NOMO-1 treated with DMSO at 0.1 percent for 48 hours (cell line): ENCODE data around the gene AGPAT2.

Experiments used
- DNase-seq: peaks from one replicate; lab custom pipeline; 2025; ENCODE audit not compliant: unreplicated experiment; lab: John Stamatoyannopoulos, UW

AGPAT2 gene

DNA sequence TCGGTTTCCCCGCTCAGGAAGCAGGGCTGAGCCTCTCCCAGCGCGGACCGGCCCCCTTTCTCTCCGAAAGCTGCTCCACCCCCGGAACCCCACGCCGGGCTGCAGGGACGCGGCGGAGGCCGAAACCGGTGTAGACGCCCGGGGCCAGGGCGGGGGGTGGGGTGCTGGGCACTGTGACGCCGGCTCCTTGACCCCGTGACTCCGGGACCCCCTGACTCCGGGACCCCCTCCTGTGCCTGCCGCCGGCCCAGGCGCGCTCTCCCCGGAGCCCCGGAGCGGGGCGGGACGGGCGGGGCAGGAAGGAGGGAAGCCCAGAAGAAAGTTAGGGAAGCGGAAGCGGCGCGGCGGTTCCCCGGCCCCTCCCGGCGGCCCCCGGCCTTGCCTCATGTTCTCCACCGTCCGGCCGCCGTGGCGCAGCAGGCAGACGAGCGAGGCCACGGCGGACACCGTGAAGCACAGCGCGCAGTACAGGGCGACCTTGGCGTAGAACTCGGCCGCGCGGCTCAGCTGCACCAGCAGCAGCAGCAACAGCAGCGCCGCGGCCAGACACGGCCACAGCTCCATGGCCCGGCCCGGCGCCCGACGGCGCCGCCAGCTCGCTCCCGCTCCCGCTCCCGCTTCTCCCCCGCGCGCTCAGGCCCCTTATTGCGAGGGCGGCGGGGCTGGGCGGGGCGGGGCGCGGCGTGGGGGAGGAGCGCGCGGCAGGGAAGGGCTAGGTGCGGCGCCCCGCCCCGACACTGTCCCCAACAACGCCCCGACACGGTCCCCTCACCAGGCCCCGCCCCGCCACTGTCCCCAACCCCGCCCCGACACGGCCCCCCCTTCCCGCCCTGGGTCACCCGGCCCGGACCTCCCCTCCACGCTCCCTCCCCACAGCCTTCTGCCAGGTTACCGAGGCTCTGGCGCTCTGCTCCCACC, at the start of gene AGPAT2:
TSS of gene AGPAT2 (minus strand) at position 664 of the 918 bp plus-strand sequence. CDS start at position 564, 100 bp downstream.
- peak; percentile 91 for DNase-seq

DNA sequence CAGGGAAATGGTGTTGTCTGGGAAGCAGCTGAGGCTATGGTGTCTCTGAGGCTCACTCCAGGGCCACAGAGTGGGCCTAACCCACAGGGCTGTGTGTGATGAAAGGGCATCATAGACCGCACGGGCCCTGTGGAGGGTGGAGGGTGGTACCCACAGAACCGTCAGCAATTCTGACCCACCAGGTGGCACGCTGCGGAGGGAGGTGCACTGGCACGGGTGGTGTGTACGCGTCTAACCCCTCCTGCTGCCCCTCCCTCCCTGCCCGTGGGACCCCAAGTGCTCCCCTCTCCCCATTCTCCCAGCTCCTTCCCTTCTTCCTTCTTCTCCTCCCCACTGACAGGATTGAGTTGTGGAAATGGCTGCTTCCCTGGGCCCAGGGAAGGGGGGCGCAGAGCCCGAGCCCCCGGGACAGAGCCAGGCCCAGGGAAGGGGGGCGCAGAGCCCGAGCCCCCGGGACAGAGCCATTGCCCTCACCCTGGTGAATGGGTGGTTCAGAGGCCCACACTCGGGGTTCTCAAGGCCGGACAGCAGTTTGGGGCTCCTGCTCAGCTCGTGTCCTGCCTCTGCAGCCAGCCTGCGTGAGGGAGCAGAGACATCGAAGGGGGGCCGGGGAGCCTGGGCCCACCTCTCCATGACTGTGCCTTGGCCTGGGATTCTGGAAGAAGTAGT, 48.7 kb upstream of the AGPAT2 start:
- DNase-seq = no peak

GRCh38 chr9:136734837-136735496, 47.7 kb upstream of the AGPAT2 start:
- no peak for DNase-seq

DNA sequence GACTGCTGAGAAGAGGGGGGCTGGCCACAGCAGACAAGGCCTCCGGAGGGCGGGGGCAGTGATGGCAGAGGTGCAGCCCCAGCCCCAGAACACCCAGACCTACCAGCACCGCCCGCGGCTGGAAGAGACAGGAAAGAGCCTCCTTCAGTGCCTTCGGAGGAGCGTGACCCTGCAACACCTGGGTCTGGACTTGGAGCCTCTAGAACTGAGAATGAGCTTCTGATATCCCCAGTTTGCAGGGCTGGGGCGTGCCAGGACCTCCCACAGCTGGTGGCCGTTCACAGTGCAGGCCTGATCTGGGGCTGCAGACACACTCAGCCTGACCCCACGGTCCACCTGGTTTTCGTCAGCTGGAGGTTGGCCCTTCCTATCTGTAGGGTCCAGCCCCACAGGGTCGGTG, 46.4 kb upstream of the AGPAT2 start:
- no peak for DNase-seq

DNA sequence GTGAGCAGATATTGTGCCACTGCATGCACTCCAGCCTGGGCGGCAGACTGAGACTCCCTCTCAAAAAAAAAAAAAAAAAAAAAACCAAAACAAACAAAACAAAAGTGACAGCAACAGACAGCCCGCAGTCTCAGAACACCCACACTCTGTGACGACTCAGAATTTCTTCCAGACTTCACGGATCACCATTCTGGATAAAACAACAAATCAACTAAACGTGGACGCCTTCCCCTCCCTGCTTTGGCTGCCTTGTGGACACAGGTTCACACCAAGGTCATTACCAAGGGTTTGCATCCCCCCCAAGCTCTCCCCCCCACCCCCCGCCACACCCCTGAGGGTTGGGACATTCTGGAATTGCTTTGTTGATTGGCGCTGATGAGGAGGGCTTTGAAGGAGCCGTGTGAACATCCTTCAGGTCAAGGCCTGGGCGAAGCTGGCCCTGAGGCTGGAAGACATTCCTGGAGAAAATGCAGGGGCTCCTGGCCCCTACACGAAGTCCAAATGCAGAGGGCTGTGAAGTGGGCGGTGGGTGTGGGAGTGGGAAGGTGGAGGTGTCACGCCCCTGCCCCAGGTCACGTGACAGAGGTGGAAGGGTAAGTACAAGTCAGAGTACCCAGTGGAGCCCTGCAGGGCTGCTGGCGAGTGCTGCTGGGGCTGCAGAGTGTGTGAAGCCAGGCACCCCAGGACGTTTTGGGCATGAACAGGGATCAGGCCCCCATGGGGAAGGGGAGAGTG, 45.4 kb upstream of the AGPAT2 start:
- DNase-seq = no peak

DNA sequence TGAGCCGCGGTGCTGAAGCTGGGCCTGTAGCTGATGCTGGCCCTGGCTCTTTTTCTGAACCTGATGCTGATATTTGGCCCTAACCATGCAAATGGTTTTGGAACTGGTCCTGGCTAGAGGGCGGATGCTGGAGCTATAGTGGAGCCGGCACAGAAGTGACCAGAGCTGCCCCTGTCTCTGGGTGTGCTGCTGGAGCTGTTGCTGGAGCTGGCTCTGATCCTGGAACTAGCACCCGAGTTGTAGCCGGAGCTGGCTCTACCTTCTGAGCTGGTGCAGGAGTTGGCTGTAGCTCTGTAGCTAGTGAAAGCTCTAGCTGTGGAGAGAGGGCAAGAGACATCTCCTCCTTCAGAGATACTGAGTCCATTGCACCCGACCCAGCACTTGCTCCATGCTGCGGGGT, 42.7 kb upstream of the AGPAT2 start:
- no peak for DNase-seq

- DNase-seq = peak; percentile 18
Measured at GRCh38 chr9:136729144-136729543, 41.9 kb upstream of the AGPAT2 start.

DNA sequence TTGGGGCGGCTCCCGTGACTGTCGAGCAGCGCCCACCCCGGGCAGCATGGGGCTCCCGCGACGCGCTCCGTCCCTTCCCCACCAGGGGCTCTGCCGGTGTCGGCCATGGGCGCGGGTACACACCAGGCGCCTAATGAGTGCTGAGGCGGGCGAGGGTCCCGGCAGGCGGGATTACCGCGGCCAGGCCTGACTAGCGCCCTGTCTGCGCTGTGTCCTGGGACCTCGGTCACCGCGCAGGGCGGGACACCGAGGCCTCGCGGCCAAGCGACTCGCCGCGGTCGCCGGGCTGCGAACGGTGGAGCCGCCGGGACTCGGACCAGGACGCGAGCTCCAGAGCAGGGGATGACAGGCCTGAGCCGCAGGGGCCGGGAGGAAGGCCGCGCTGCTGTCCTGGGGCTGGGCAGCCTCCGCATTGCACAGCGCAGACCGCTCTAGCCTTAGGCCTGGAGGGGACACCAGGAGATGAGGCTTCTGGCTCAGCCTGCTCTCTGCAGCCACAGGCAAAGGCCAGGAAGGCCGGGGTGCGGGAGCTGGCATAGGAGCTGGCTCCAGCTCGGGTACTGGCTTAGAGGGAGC, 41.4 kb upstream of the AGPAT2 start:
- peak; percentile 24 for DNase-seq

- DNase-seq = peak; percentile 84
Measured at GRCh38 chr9:136728080-136728547, 40.9 kb upstream of the AGPAT2 start.

- DNase-seq = peak; percentile 66
Measured at GRCh38 chr9:136726631-136727191, 39.5 kb upstream of the AGPAT2 start.

GRCh38 chr9:136726118-136726517, 38.9 kb upstream of the AGPAT2 start:
- no peak for DNase-seq

DNA sequence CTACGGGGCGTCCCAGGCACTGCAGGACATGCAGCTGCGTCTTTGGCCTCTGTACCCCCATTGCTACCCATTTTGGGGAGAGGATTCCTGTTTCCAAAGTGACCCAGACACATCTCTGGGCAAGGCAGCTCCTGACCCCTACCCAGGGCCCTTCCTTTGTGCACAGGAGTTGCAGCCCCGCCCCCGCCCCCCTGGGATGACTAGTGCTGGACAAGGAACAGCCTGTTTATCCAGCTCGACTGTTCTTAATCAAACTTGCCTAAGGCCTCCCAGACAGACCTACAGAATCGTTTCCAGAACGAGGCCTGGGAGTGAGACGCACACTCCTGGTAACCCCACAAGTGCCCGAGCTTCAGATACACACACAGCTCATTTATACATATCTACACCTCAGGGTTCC, 38.4 kb upstream of the AGPAT2 start:
- DNase-seq = no peak

GRCh38 chr9:136724772-136725171, 37.5 kb upstream of the AGPAT2 start:
- DNase-seq = no peak

DNA sequence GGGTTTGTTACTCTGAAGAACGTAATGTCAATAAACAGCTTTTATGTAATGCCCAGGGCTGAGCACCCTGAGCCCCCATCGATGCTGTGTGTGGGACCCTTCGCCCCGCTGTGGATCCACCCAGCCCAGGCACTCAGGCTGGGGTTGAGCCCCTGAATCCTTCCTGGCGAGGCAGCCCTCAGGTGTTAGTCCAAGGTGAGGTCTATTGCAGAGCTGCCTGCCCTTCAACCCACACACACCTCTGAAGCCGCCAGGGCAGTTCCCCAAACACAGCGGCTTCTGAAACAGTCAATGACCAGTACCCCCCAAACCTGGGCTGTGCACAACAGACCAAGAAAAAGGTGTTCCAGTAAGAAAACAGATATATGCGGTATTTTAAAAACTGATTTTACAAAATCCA, 36.7 kb upstream of the AGPAT2 start:
- no peak for DNase-seq

GRCh38 chr9:136723362-136723976, 36.2 kb upstream of the AGPAT2 start:
- DNase-seq = no peak

- no peak for DNase-seq
Measured at GRCh38 chr9:136722969-136723356, 35.7 kb upstream of the AGPAT2 start.

DNA sequence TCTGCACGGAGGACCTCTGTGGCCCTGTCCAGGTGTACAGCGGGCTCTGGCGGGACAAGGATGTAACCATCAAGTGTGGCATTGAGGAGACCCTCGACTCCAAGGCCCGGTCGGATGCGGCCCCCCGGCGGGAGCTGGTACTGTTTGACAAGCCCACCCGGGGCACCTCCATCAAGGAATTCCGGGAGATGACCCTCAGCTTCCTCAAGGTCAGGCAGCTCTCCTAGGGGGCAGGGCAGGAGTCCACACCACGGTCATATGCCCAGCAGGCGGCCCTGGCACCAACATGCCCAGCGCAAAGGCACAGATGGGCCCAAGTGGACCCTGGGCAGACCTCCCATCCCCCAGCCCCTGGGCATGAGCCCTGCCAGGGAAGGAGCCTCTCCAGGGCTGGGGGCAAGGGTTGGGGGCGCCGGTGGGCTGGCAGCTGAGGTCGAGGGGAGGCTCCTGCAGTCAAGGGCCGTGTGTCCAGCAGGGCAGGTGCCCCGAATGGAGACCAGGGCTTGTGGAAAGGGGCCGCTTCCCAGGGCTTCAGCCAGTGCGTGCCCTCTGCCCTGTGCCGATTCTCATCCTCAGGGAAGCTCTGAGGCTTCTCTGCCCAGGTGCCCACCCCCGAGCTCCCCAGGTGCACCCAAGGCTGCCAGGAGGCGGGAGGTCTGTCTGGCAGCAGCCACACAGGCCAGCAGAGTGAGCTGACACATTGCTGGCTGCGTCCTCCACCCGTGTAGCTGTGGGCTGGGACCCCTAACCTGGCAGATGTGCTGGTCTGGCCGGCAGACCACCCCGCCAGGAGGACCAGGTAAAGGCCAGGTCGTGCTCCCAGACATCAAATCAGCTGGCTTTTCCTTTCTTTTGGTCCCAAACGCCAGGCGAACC, 35.1 kb upstream of the AGPAT2 start:
- no peak for DNase-seq

GRCh38 chr9:136721339-136722092, 34.3 kb upstream of the AGPAT2 start:
- no peak for DNase-seq
